ENCODE results near the gene DEFB125.
"Not testable (repeated sequence)": the region's sequence is repeated elsewhere in the genome, so short reads cannot be mapped to it uniquely, and the experiment has no call there.

DEFB125 gene

GRCh38 chr20:112396-112795 lies 24.9 kb downstream of the DEFB125 start:
- H3K27me3 ChIP-seq, result peaks cover 0 to 15% of the 10 kb centered on the region in 2 donors
- intact Hi-C loops (cut with DNase I; ENCODE audit: low total_unique reads), result no loop called here
- no peak for DNase-seq
- H3K27ac ChIP-seq, result no peak overlapping the region
- TF ChIP-seq CTCF (IDR thresholded peaks at IDR 0.05), result no peak
- peaks cover under 1 to 9% (median 2%) of the 10 kb centered on the region in 3 donors for H3K9me3 ChIP-seq
- no peaks in the 10 kb centered on the region for H3K4me1 ChIP-seq
- H3K36me3 ChIP-seq, result no peaks in the 10 kb centered on the region
- H3K4me3 ChIP-seq, result no peak overlapping the region

- no peak for TF ChIP-seq CTCF (IDR thresholded peaks at IDR 0.05)
- H3K4me3 ChIP-seq, result no peak overlapping the region
- H3K9me3 ChIP-seq, result peaks cover 4 to 16% (median 4%) of the 10 kb centered on the region in 3 donors
- H3K27ac ChIP-seq, result no peak overlapping the region
- DNase-seq, result no peak
- H3K27me3 ChIP-seq, result peaks cover 0 to 19% of the 10 kb centered on the region in 2 donors
- H3K4me1 ChIP-seq, result no peaks in the 10 kb centered on the region
- intact Hi-C loops (cut with DNase I; ENCODE audit: low total_unique reads), result no loop called here
- H3K36me3 ChIP-seq, result no peaks in the 10 kb centered on the region
Measured at GRCh38 chr20:117518-117917, 30.0 kb downstream of the DEFB125 start.

- H3K27me3 ChIP-seq; H3K36me3 ChIP-seq; H3K4me3 ChIP-seq; DNase-seq; H3K27ac ChIP-seq; H3K4me1 ChIP-seq; H3K9me3 ChIP-seq; intact Hi-C loops (cut with DNase I; ENCODE audit: low total_unique reads): not testable (repeated sequence)
Measured at GRCh38 chr20:129786-130323, 42.4 kb downstream of the DEFB125 start.

- no peaks in the 10 kb centered on the region for H3K36me3 ChIP-seq
- no peak for TF ChIP-seq CTCF (IDR thresholded peaks at IDR 0.05)
- no peaks in the 10 kb centered on the region for H3K4me1 ChIP-seq
- DNase-seq, result no peak
- no peak overlapping the region for H3K27ac ChIP-seq
- H3K9me3 ChIP-seq, result no peaks in the 10 kb centered on the region
- intact Hi-C loops (cut with DNase I; ENCODE audit: low total_unique reads), result no loop called here
- no peaks in the 10 kb centered on the region for H3K27me3 ChIP-seq
- no peak overlapping the region for H3K4me3 ChIP-seq
Measured at GRCh38 chr20:137668-138490, 50.4 kb downstream of the DEFB125 start.

- intact Hi-C loops (cut with DNase I; ENCODE audit: low total_unique reads), result no loop called here
Measured at GRCh38 chr20:142290-142689, 54.8 kb downstream of the DEFB125 start, which contains the start of gene DEFB126. TSS of gene DEFB126 (plus strand) at chr20:142590. CDS start at chr20:142629, 39 bp downstream.

More at GRCh38 chr20:142290-142689, 54.8 kb downstream of the DEFB125 start, which contains the start of gene DEFB126:
- Histone ChIP-seq H3K36me3 (no peaks in the 10 kb centered on the region), H3K27ac (no peak within 1 kb of the TSS), H3K27me3 (no peaks in the 10 kb centered on the region), H3K4me1 (no peaks in the 10 kb centered on the region), H3K4me3 (no peak within 1 kb of the TSS), H3K9me3 (no peaks in the 10 kb centered on the region)
- no peak for DNase-seq
- TF ChIP-seq CTCF (IDR thresholded peaks at IDR 0.05), result no peak
